Activated naive CD4-positive, alpha-beta T cell treated with anti-CD3 and anti-CD28 coated beads, Interleukin-2, amount 10 ng/mL, durations not matched to agents 7 days and 5 days (primary cell): ENCODE results near the gene RNU6-9.
A peak's percentile ranks its signal among the peaks of the same experiment; 100 is the strongest.

Experiments used
- CTCF ChIA-PET: fragments of 350-600 bp; sonication (Branson Sonifier 250); formaldehyde crosslinking; loops from one replicate; lab custom pipeline; 2021; ENCODE audit warnings: antibody characterized with exemption; lab: Charles Lee
- DNase-seq: peaks from one replicate; pipeline ENCODE4 v3.0.0-alpha.2; 2020
- H3K27ac Mint-ChIP-seq: one replicate; pipeline ENCODE4 v1.8.0; 2021; ENCODE audit warnings: mild to moderate bottlenecking, moderate library complexity, mixed read lengths
- H3K27me3 Mint-ChIP-seq: one replicate; pipeline ENCODE4 v1.8.0; 2021; ENCODE audit warnings: mild to moderate bottlenecking, mixed read lengths
- H3K36me3 Mint-ChIP-seq: one replicate; pipeline ENCODE4 v1.8.0; 2021; ENCODE audit warnings: mixed read lengths
- H3K4me1 Mint-ChIP-seq: one replicate; pipeline ENCODE4 v1.8.0; 2021; ENCODE audit warnings: mixed read lengths
- H3K4me3 Mint-ChIP-seq: one replicate; pipeline ENCODE4 v1.8.0; 2021; ENCODE audit warnings: mild to moderate bottlenecking, moderate library complexity, mixed read lengths
- H3K9me3 Mint-ChIP-seq: one replicate; pipeline ENCODE4 v1.8.0; 2021; ENCODE audit warnings: mixed read lengths

RNU6-9 gene

DNA sequence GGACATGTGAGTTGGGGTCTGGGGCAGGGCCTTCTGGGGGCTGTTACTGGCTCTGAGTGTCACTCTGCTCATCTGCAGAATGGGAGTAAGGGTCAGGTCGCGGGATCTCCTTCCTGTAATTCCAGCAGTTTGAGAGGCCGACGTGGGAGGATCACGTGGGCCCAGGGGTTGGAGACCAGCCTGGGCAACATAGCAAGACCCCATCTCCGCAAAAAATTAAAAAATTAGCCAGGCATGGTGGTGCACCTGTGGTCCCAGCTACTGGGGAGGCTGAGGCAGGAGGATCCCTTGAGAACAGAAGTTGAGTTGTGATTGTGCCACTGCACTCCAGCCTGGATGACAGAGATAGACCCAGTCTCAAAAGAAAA, 36.6 kb downstream of the RNU6-9 start:
- peaks cover 4% of the 10 kb centered on the region for H3K27me3 Mint-ChIP-seq
- peaks cover 28% of the 10 kb centered on the region for H3K4me1 Mint-ChIP-seq
- no peak for DNase-seq
- no peaks in the 10 kb centered on the region for H3K9me3 Mint-ChIP-seq
- peaks cover 14% of the 10 kb centered on the region for H3K36me3 Mint-ChIP-seq
- peak overlapping the region; percentile 42 for H3K27ac Mint-ChIP-seq
- CTCF ChIA-PET, result interaction anchor here (0.7 kb wide), 1 partner anchor 53 kb away, joined by 3 read pairs; no protein-coding TSS in a partner anchor
- no peak overlapping the region for H3K4me3 Mint-ChIP-seq

DNA sequence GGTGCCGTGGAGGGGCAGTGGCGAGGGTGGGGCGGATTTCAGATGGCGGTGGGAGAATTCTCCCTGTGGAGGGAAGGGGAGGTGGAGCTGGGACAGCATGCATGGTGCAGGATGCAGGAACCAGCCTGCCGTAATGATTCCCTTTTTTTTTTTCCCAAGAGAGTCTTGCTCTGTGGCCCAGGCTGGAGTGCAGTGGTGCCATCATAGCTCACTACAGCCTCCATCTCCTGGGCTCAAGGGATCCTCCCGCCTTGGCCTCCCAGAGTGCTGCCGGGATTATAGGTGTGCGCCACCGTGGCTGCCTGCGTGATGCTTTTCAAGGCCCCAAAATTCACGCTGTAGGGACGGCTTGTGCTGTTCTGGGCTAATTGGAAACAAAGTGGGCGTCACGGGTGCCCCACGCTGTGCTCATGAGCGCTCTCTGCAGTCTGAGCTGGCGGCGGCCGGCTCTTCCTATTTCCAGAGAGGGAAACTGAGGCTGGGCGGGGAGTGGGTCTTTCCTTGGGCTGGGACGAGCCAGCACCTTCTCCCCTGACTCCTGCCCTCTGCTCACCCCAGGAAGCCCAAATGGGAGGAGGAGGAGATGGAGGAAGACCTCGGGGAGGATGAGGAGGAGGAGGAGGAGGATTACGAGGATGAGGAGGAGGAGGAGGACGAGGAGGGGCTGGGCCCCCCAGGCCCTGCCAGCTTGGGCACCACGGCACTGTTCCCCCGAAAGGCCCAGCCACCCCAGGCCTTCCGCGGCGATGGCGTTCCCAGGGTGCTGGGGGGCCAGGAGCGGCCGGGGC, 38.8 kb downstream of the RNU6-9 start:
- Mint-ChIP-seq H3K36me3 (peaks cover 20% of the 10 kb centered on the region), H3K27ac (no peak overlapping the region), H3K4me1 (peaks cover 30% of the 10 kb centered on the region), H3K27me3 (peaks cover 4% of the 10 kb centered on the region), H3K9me3 (no peaks in the 10 kb centered on the region), H3K4me3 (peak overlapping the region; percentile 21)
- DNase-seq, result no peak
- CTCF ChIA-PET, result interaction anchor here (1.0 kb wide), 1 partner anchor 50 kb away, joined by 3 read pairs; no protein-coding TSS in a partner anchor

DNA sequence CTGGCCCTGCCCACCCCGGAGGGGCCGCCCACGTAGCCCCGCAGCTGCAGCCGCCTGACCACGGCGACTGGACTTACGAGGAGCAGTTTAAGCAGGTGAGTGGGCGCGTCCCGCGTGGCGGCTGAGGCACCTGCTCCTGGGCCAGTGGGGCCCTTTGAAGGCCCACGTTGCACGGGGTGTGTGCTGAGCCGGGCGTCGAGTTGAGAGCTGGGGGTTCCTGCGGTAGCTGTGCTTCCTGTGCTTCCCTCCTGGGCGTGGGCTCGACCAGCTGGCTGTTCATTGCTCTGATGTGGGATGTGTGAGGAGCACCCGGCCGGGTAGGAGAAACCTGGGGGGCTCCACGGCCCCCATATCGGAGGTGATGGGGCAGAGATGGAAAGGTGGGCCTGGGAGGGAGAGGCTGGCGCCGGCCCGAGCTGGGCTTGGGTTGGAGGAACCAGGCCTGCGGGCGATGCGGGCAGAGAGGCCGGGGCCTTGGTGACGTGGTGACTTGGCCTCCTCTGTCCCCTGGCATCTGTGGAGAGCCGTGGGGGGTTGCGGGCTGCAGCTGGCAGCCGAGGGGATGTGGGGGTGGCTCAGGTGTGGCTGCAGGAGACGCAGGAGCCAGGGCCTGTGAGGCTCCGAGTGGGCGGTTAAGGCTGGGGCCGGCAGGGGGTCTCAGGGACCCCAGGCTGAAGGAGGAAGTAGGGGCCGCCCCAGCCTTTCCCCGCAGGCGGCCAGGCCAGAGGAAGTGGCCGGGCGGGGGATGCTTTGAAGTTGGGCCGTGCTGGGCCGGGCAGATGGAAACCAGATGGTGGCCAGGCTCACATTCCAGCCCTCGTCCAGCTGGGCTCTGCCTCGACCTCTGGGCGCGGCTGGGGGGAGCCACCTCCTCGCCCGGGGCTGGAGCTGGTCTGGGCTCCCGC, 39.6 kb downstream of the RNU6-9 start:
- CTCF ChIA-PET, result interaction anchor here (1.0 kb wide), 1 partner anchor 49 kb away, joined by 3 read pairs; no protein-coding TSS in a partner anchor
- Mint-ChIP-seq H3K27me3 (peaks cover 4% of the 10 kb centered on the region), H3K27ac (peak overlapping the region; percentile 79), H3K4me1 (peaks cover 33% of the 10 kb centered on the region), H3K36me3 (peaks cover 25% of the 10 kb centered on the region), H3K4me3 (peak overlapping the region; percentile 61), H3K9me3 (peaks cover 3% of the 10 kb centered on the region)
- peak; percentile 73 for DNase-seq

DNA sequence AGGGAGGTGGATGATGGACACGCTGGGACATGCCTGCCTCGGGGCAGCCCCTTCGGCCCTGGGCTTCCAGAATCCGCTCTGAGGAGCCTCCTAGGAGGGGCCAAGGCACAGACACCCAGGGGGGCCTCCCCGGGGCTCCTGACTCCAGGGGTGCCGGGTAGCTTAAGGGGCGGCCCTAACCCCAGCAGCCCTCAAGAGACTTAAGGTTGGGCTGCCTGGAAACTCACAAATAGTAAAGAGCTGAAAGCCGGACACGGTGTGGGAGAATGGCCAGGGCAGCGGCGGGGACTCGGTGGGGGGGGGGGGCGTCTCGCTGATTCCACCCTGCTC, 40.2 kb downstream of the RNU6-9 start:
- CTCF ChIA-PET, result no interaction called here
- DNase-seq, result no peak
- peaks cover 4% of the 10 kb centered on the region for H3K27me3 Mint-ChIP-seq
- H3K36me3 Mint-ChIP-seq, result peaks cover 28% of the 10 kb centered on the region
- no peak overlapping the region for H3K4me3 Mint-ChIP-seq
- H3K27ac Mint-ChIP-seq, result no peak overlapping the region
- peaks cover 3% of the 10 kb centered on the region for H3K9me3 Mint-ChIP-seq
- H3K4me1 Mint-ChIP-seq, result peaks cover 37% of the 10 kb centered on the region

DNA sequence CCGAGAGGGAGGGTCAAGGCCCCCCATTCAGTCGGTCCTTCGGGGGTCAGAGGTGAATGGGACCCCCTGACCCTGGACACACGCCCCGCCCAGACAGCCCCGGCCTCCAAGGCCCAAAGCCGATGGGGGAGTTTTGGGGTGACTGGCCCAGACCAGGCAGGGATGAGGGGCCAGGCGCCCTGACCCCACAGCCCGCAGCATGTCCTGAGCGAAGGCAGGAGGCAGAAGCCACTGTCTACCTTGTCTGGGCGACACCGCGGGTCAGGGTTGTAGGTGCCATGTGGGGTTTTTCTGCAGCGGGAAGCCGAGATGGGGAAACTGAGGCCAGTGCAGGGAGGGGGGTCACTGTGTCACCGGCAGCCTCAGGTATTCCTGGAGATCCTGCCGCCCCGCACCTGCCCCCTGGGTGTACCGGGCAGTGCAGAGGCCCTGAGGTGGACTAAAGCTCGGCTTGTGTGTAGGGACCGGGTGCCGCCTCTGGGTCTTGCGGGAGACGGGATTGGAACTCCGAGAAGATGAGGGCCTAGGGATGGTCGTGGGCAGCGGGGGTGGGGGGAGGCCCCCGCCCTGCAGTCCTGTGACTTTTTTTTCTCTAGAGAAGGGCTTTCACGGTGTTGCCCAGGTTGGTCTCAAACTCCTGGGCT, 41.0 kb downstream of the RNU6-9 start:
- H3K4me1 Mint-ChIP-seq, result peaks cover 37% of the 10 kb centered on the region
- H3K9me3 Mint-ChIP-seq, result peaks cover 3% of the 10 kb centered on the region
- DNase-seq, result no peak
- peaks cover 5% of the 10 kb centered on the region for H3K27me3 Mint-ChIP-seq
- no peak overlapping the region for H3K4me3 Mint-ChIP-seq
- no peak overlapping the region for H3K27ac Mint-ChIP-seq
- peaks cover 28% of the 10 kb centered on the region for H3K36me3 Mint-ChIP-seq
- CTCF ChIA-PET, result interaction anchor here (0.7 to 1.3 kb wide), 2 partner anchors 11 to 50 kb away, joined by 3 to 4 read pairs; partner anchors contain the start of gene WDR18

DNA sequence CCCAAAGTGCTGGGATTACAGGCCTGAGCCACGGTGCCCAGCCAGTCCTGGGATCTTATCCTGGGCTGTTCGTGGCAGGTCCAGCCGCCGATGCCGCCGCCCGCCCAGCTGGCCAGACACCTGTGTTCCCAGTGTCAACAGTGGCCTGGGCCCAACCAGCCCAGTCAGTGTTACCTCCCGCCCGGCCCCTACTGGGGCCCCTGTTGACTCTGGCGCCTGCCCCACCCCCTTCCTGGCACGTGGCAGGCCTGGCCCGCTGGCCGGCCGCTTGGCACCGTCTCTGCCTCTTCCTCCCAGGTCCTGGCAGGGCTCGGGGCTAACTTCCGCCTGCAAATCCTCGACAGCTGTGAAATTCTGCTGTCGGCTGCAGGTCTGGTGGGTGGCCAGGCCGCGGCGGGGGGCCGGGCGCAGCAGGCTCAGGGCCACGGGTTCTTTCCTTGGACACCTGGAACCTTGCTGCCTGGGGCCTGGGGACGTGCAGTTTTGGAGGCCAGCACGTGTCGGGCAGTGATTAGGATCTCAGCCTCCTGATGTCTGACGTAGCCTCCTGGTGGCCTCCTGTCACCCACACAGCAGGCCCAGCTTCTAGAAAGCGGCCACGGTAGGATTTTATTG, 41.7 kb downstream of the RNU6-9 start:
- Mint-ChIP-seq H3K4me1 (peaks cover 41% of the 10 kb centered on the region), H3K27ac (no peak overlapping the region), H3K27me3 (peaks cover 11% of the 10 kb centered on the region), H3K36me3 (peaks cover 32% of the 10 kb centered on the region), H3K9me3 (peaks cover 3% of the 10 kb centered on the region), H3K4me3 (no peak overlapping the region)
- DNase-seq, result no peak
- CTCF ChIA-PET, result interaction anchor here (0.7 to 1.3 kb wide), 2 partner anchors 11 to 49 kb away, joined by 3 to 4 read pairs; partner anchors contain the start of gene WDR18

DNA sequence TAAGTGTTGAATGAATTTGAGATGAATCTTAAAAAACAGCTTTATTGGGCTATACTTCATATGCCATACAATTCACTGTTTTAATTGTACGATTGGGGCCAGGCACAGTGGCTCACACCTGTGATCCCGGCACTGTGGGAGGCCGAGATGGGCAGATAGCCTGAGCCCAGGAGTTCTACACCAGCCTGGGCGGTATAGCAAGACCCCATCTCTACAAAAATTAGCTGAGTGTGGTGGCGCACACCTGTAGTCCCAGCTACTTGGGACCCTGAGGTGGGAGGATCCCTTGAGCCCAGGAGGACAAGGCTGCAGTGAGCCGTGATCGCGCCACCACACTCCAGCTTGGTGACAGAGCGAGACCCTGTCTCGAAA, 42.9 kb downstream of the RNU6-9 start:
- Mint-ChIP-seq H3K4me1 (peaks cover 42% of the 10 kb centered on the region), H3K36me3 (peaks cover 33% of the 10 kb centered on the region), H3K4me3 (no peak overlapping the region), H3K27ac (no peak overlapping the region), H3K9me3 (peaks cover 3% of the 10 kb centered on the region), H3K27me3 (peaks cover 15% of the 10 kb centered on the region)
- CTCF ChIA-PET, result no interaction called here
- DNase-seq, result no peak

DNA sequence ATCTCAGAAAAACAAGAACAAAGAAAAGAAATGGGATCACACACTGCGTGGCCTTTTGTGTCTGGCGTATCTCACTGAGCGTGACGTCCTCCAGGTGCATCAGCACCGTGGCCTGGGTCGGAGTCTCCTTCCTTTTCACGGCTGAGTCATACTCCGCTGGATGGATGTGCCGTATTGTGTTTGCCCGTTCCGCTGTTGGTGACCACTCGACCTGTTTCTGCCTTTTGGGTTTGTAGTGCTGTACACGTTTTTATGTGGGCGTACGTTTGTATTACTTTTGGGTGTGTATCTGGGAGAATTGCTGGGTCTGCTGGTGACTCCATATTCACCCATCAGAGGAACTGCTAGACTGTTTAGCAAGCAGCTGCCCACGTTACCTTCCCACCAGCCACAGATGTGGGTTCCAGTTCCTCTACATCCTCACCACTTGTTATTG, 44.0 kb downstream of the RNU6-9 start:
- H3K27ac Mint-ChIP-seq, result peak overlapping the region; percentile 82
- H3K36me3 Mint-ChIP-seq, result peaks cover 35% of the 10 kb centered on the region
- peaks cover 3% of the 10 kb centered on the region for H3K9me3 Mint-ChIP-seq
- H3K27me3 Mint-ChIP-seq, result peaks cover 15% of the 10 kb centered on the region
- no peak overlapping the region for H3K4me3 Mint-ChIP-seq
- peaks cover 39% of the 10 kb centered on the region for H3K4me1 Mint-ChIP-seq
- CTCF ChIA-PET, result no interaction called here
- DNase-seq, result peak; percentile 75

DNA sequence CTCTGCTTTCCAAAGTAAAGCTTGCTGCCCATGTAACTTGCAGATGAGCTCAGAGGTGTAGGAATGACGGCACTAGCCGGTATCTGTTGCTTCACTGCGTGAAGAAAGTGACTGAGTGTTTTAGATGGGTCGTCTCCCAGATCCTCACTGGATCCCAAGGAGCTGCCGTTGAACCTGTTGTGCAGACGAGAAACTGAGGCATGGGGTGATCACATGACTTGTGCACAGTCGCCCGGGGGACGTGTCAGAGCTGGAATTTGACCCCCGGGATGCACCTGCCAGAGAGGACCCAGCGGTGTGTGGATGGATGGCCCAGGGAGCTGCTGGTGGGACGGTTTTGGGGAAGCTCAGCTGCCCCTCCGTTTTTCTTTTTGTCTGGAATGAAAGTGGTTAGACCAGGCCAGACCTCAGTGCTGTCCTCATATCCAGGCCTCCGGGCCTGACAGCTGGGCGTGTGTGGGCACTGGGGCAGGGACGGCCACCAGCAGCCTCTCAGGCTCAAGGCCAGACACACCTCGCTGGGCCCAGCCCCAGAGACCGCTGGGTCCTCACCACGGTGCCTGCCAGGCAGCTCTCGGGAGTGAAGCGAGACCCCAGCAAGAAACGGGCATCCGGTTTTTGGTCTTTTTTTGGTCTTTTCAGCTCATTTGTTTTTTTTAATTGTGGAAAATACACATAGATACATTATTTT, 45.1 kb downstream of the RNU6-9 start:
- Mint-ChIP-seq H3K27ac (no peak overlapping the region), H3K27me3 (peaks cover 11% of the 10 kb centered on the region)
- CTCF ChIA-PET, result interaction anchor here (0.6 kb wide), 1 partner anchor 16 kb away, joined by 3 read pairs; no protein-coding TSS in a partner anchor

DNA sequence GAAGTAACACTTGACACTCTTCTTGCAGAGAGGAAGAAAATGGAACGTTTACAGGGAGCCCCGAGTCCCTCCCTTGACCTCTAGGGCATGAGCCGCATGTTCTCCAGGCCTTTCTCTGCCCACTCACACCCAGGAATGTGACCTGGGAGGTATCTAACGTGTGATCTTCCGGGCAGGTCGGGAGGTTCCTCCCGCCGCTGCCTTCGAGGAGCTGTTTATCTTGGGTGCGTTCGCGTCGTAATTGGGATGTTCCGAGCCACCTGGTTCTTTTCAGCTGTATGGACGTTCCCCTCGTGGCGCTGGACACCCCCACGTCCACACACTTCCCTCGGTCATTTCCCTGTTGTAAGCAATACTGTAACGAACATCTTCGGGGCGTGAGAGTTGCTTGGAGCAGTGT, 46.2 kb downstream of the RNU6-9 start:
- H3K4me3 Mint-ChIP-seq, result no peak overlapping the region
- no peak overlapping the region for H3K27ac Mint-ChIP-seq
- peaks cover 29% of the 10 kb centered on the region for H3K4me1 Mint-ChIP-seq
- H3K36me3 Mint-ChIP-seq, result peaks cover 41% of the 10 kb centered on the region
- peaks cover 3% of the 10 kb centered on the region for H3K9me3 Mint-ChIP-seq
- CTCF ChIA-PET, result no interaction called here
- DNase-seq, result no peak
- H3K27me3 Mint-ChIP-seq, result peaks cover 11% of the 10 kb centered on the region

More for the DNA sequence above, 45.1 kb downstream of the RNU6-9 start:
- Mint-ChIP-seq H3K9me3 (peaks cover 3% of the 10 kb centered on the region), H3K4me3 (no peak overlapping the region), H3K36me3 (peaks cover 39% of the 10 kb centered on the region), H3K4me1 (peaks cover 32% of the 10 kb centered on the region)
- DNase-seq, result no peak

DNA sequence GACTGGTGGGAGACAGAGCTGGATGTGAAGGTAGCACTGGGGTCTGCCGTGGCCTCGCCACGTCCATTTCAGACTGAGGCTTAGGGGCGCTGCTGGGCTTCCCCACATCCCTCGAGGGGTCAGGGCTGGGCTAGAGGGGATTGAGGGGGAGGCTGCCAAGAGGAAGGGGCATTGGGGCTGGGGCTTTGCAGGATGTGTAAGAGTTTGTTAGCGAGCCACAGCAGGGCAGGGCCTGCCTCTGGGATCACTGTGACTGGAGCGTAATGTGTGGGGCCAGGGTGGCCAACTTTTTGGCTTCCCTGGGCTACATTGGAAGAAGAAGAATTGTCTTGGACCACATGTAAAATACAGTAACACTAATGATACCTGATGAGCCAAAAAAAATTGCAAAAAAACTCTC, 46.6 kb downstream of the RNU6-9 start:
- Mint-ChIP-seq H3K4me3 (peak overlapping the region; percentile 69), H3K27me3 (peaks cover 11% of the 10 kb centered on the region), H3K36me3 (peaks cover 42% of the 10 kb centered on the region), H3K27ac (no peak overlapping the region), H3K4me1 (peaks cover 29% of the 10 kb centered on the region), H3K9me3 (peaks cover 3% of the 10 kb centered on the region)
- CTCF ChIA-PET, result no interaction called here
- DNase-seq, result no peak

DNA sequence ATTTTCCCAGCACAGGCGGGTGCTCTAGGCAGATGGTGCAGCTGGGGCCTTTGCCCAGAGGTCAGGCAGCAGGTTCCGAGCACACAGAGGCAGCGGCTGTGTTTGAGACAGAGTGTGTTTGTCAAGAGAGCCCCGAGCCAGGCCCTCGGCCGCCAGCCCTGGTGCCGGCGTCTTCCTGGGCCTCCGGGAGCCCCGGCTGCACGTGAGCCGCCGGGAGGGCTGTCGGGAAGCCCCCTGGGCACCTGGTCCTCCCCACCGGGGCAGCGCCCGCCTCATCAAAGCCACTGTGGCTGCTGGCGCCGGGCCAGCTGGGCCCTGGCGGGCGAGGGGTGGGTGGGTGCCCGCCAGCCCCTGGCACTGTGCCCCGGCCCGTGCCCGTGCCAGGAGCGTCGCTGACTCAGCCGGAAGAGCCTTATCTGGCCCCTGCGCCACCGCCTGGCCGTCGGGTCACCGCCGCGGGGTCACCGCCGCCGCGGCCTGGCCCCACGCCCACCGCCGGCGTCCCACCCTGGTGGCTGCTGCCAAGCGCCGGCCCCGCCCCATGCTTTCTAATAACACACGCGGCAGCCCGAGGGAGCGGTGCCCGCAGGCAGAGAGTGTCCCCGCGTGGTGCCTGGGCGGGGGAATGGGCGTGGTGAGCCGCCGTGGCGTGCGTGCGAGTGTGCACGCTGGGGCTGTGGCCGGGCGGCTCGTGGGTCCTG, 47.5 kb downstream of the RNU6-9 start:
- Mint-ChIP-seq H3K9me3 (peaks cover 3% of the 10 kb centered on the region), H3K36me3 (peaks cover 41% of the 10 kb centered on the region), H3K27me3 (peaks cover 11% of the 10 kb centered on the region), H3K27ac (no peak overlapping the region), H3K4me1 (peaks cover 29% of the 10 kb centered on the region), H3K4me3 (peak overlapping the region; percentile 73)
- peak; percentile 76 for DNase-seq
- CTCF ChIA-PET, result no interaction called here
